Peyer's patch (tissue), 4 donors: ENCODE results near the gene GALK2. TPM values are rescaled to one million over a fixed set of nuclear protein-coding genes. Genes with fewer than 3 reads are reported as not detected.

Source experiments
- DNase-seq, 3 donors: peaks; one replicate each; pipeline ENCODE4 v3.0.0-alpha.2; 2017 to 2019
- H3K27ac ChIP-seq, 4 donors: fragments of 200-600 bp; sonication (generic); one replicate each; pipeline ENCODE4 v1.5.1; 2016 to 2019
- H3K27me3 ChIP-seq, 2 donors: fragments of 200-600 bp; sonication (generic); one replicate each; pipeline ENCODE4 v1.5.1; 2019
- H3K36me3 ChIP-seq, 3 donors: fragments of 200-600 bp; sonication (generic); one replicate each; pipeline ENCODE4 v1.5.1; 2016 to 2019
- H3K4me1 ChIP-seq, 4 donors: fragments of 200-600 bp; sonication (generic); one replicate each; pipeline ENCODE4 v1.5.1; 2016 to 2019
- H3K4me3 ChIP-seq, 4 donors: fragments of 200-600 bp; sonication (generic); 1 replicate in 3 of 4; 2 replicates in 1 of 4; pipeline ENCODE4 v1.5.1; 2016 to 2019; ENCODE audit warnings: mild to moderate bottlenecking in 1 of 4
- H3K9me3 ChIP-seq, 4 donors: fragments of 200-600 bp; sonication (generic); one replicate each; pipeline ENCODE4 v1.5.1; 2016 to 2019; ENCODE audit warnings: mild to moderate bottlenecking in 1 of 4
- CTCF ChIP-seq, 6 experiments: fragments of 450-650 bp in 4 of 6; fragments of 200-600 bp in 2 of 6; sonication (generic) in 1 of 6; IDR thresholded peaks; one replicate each; pipeline ENCODE4 v1.5.1; 2017 to 2019; ENCODE audit warnings: antibody characterized with exemption in 6 of 6, mild to moderate bottlenecking in 3 of 6, moderate library complexity in 1 of 6
- POLR2A ChIP-seq, 2 donors: fragments of 450-650 bp; IDR thresholded peaks; one replicate each; pipeline ENCODE4 v1.5.1; 2017; ENCODE audit warnings: antibody characterized with exemption in 2 of 2, mild to moderate bottlenecking in 2 of 2, moderate library complexity in 2 of 2
- total RNA-seq, 4 donors: library from RNA; depleted of rRNA; stranded (reverse); fragments of >200 nt; gene quantifications; one replicate each; pipeline ENCODE4 v1.1.0, GENCODE V29; 2016

Gene GALK2
- total RNA-seq, 4 donors from 2014 or later, result 33.4 to 61.9 (median 44.3) TPM

- Histone ChIP-seq H3K4me3 (no peak overlapping the region), H3K4me1 (no peaks in the 10 kb centered on the region), H3K36me3 (peaks cover 0 to 17% (median 0%) of the 10 kb centered on the region in 3 donors), H3K9me3 (no peaks in the 10 kb centered on the region), H3K27me3 (no peaks in the 10 kb centered on the region), H3K27ac (no peak overlapping the region)
- no peak for DNase-seq
- no peak for TF ChIP-seq CTCF (IDR thresholded peaks at IDR 0.05)
- no peak for TF ChIP-seq POLR2A (IDR thresholded peaks at IDR 0.05)
Observed at GRCh38 chr15:49306551-49306950, 136.5 kb downstream of the GALK2 start.

DNA sequence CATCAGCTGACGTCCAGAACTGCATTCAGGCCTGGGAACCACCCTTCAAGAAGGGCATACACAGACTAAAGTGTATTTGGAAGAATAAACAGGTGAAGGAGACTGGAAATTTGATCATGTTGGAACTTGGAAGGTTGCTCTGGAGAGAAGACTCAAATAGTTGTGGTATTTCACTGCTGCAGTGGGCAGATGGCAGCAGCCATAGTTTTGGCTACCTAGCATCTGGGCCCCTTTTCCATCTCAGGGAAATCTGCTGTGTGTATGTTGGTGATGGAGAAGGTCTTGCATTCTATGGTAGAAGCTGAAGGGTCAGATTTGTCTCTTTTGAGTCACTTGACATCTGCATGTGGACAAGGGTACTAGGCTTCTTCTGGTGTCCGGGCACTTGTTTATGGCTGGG is 138.6 kb downstream of the GALK2 start:
- no peak for TF ChIP-seq POLR2A (IDR thresholded peaks at IDR 0.05)
- Histone ChIP-seq H3K27ac (no peak overlapping the region), H3K9me3 (no peaks in the 10 kb centered on the region), H3K4me1 (no peaks in the 10 kb centered on the region), H3K27me3 (no peaks in the 10 kb centered on the region), H3K4me3 (no peak overlapping the region), H3K36me3 (peaks cover 0 to 11% (median 0%) of the 10 kb centered on the region in 3 donors)
- no peak for DNase-seq

DNA sequence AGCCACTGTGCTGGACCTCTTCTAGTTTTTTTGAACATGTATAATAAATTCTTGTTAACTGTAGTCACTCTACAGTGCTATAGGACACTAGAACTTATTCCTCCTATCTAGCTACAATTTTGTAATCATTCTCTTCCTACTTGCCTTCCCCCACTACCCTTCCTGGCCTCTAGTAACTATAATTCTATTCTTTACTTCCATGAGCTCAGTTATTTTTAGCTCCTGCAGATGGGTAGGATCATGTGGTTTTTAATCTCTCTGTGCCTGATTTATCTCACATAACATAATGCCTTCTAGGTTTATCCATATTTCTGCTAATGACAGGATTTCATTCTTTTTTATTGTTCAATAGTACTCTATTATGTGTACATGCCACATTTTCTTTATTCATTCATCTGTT is 139.8 kb downstream of the GALK2 start:
- DNase-seq, result no peak
- no peaks in the 10 kb centered on the region for H3K4me1 ChIP-seq
- H3K4me3 ChIP-seq, result no peak overlapping the region
- no peaks in the 10 kb centered on the region for H3K9me3 ChIP-seq
- TF ChIP-seq POLR2A (IDR thresholded peaks at IDR 0.05), result no peak
- TF ChIP-seq CTCF (IDR thresholded peaks at IDR 0.05), result no peak
- H3K36me3 ChIP-seq, result peaks cover 0 to 3% (median 0%) of the 10 kb centered on the region in 3 donors
- H3K27ac ChIP-seq, result no peak overlapping the region
- no peaks in the 10 kb centered on the region for H3K27me3 ChIP-seq

DNA sequence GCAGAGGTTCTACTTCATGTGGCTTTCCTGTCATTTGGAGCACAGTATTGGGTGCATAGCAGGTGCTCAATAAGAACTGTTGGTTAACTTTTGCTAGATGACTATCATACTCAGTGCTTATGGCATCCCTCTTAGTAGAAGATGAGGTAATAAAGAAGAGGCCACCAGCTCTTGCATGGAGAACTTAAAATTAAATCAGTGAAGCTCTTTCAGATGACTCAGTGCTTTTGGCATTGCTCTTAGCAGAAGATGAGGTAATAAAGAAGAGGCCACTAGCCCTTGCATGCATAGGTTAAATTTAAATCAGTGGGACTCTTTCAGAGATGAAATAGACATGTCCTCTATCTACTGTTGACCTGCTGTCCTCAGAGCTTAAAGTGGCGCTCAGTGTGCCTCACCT is 143.6 kb downstream of the GALK2 start:
- Histone ChIP-seq H3K4me3 (no peak overlapping the region), H3K9me3 (no peaks in the 10 kb centered on the region), H3K27ac (no peak overlapping the region), H3K36me3 (peaks cover 0 to under 1% (median 0%) of the 10 kb centered on the region in 3 donors), H3K27me3 (no peaks in the 10 kb centered on the region), H3K4me1 (no peaks in the 10 kb centered on the region)
- DNase-seq, result no peak
- TF ChIP-seq CTCF (IDR thresholded peaks at IDR 0.05) (no peak), POLR2A (IDR thresholded peaks at IDR 0.05) (no peak)

DNA sequence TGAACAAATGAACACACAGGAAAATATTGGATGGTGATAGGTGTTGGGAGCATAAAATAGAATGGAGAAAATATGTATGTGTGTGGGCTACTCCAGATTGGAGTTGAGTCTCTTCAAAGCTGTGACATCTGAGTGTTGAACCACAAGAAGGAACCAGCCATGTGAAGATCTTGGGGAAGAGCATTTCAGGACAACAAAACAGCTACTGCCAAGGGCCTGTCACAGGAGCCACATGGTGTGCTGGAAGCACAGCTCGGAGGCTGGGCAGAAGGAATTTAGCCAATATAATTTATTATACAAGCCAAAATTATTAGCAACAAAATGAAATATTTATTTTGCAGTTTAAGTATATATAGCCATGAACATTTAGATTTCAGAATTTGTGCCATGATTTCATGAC is 144.7 kb downstream of the GALK2 start:
- H3K36me3 ChIP-seq, result peaks cover 0 to 11% (median 0%) of the 10 kb centered on the region in 3 donors
- H3K4me1 ChIP-seq, result no peaks in the 10 kb centered on the region
- H3K4me3 ChIP-seq, result no peak overlapping the region
- no peaks in the 10 kb centered on the region for H3K9me3 ChIP-seq
- H3K27me3 ChIP-seq, result no peaks in the 10 kb centered on the region
- no peak for TF ChIP-seq CTCF (IDR thresholded peaks at IDR 0.05)
- TF ChIP-seq POLR2A (IDR thresholded peaks at IDR 0.05), result no peak
- no peak overlapping the region for H3K27ac ChIP-seq
- no peak for DNase-seq

- H3K4me1 ChIP-seq, result no peaks in the 10 kb centered on the region
- TF ChIP-seq POLR2A (IDR thresholded peaks at IDR 0.05), result no peak
- TF ChIP-seq CTCF (IDR thresholded peaks at IDR 0.05), result no peak
- H3K9me3 ChIP-seq, result no peaks in the 10 kb centered on the region
- DNase-seq, result no peak
- peaks cover 0 to 18% (median 0%) of the 10 kb centered on the region in 3 donors for H3K36me3 ChIP-seq
- H3K27me3 ChIP-seq, result no peaks in the 10 kb centered on the region
- H3K4me3 ChIP-seq, result no peak overlapping the region
- no peak overlapping the region for H3K27ac ChIP-seq
Observed at GRCh38 chr15:49315391-49315823, 145.4 kb downstream of the GALK2 start.
